ENCODE results near the gene PSPN.

GRCh38 chr19:6384381-6384780 lies 8.6 kb upstream of the PSPN start:
- no peak for TF ChIP-seq EZH2 (IDR thresholded peaks at IDR 0.05; ENCODE audit: insufficient read depth, poor library complexity, severe bottlenecking)
- TF ChIP-seq EZH2phosphoT487 (IDR thresholded peaks at IDR 0.05; ENCODE audit: insufficient read depth, low read depth), result no peak

Measured in GM23248 (cell line).